PC-9 (cell line): Measurements from ENCODE around the gene AVL9. TPM values are rescaled to one million over a fixed set of nuclear protein-coding genes. Genes with fewer than 3 reads are reported as not detected.

ENCODE experiments used
- BruUV-seq: library from RNA; stranded (reverse); fragments of 400-500 nt; replicated peaks from 2 replicates; lab custom pipeline; 2021; lab: Mats Ljungman, UMichigan
- CTCF ChIA-PET: fragments of 300-600 bp; sonication (Branson Sonifier 250); formaldehyde crosslinking; loops from one replicate; lab custom pipeline; 2022; ENCODE audit warnings: antibody characterized with exemption; lab: Charles Lee
- POLR2A ChIA-PET: fragments of 300-600 bp; sonication (Branson Sonifier 250); formaldehyde crosslinking; loops from one replicate; lab custom pipeline; 2022; ENCODE audit warnings: antibody characterized with exemption; ENCODE audit not compliant: unreplicated experiment; lab: Charles Lee
- DNase-seq, 2 experiments: peaks; one replicate each; pipeline versions ENCODE4 v3.0.0 to v3.0.0-alpha.2; 2015 to 2022; ENCODE audit warnings: mixed read lengths in 1 of 2
- H2AFZ ChIP-seq: fragments of 200-600 bp; sonication (generic); 2 replicates; pipeline ENCODE4 v1.8.1; 2017; ENCODE audit warnings: antibody characterized with exemption
- H3F3A ChIP-seq: fragments of 200-600 bp; sonication (generic); 2 replicates; pipeline ENCODE4 v1.8.1; 2017; ENCODE audit warnings: antibody characterized with exemption, mild to moderate bottlenecking, low read depth; ENCODE audit not compliant: insufficient read depth
- H3K27ac ChIP-seq: fragments of 200-600 bp; sonication (generic); 2 replicates; pipeline ENCODE4 v1.6.1; 2016; ENCODE audit warnings: mixed run types
- H3K27me3 ChIP-seq: fragments of 200-600 bp; sonication (generic); 2 replicates; pipeline ENCODE4 v1.6.1; 2016; ENCODE audit warnings: low read depth, mixed run types; ENCODE audit not compliant: insufficient read depth
- H3K36me3 ChIP-seq: fragments of 200-600 bp; sonication (generic); 2 replicates; pipeline ENCODE4 v1.6.1; 2016; ENCODE audit warnings: low read depth, mixed run types
- H3K4me1 ChIP-seq: fragments of 200-600 bp; sonication (generic); replicated peaks from 2 replicates; pipeline ENCODE4 v1.6.1; 2016; ENCODE audit warnings: mixed run types; ENCODE audit not compliant: insufficient read depth
- H3K4me2 ChIP-seq: fragments of 200-600 bp; sonication (generic); 2 replicates; pipeline ENCODE4 v1.6.1; 2017; ENCODE audit warnings: mixed run types
- H3K4me3 ChIP-seq: fragments of 200-600 bp; sonication (generic); 2 replicates; pipeline ENCODE4 v1.6.1; 2016; ENCODE audit warnings: mixed run types
- H3K79me2 ChIP-seq: fragments of 200-600 bp; sonication (generic); 2 replicates; pipeline ENCODE4 v1.6.1; 2017; ENCODE audit warnings: low read depth, mixed run types
- H3K9me2 ChIP-seq: fragments of 200-600 bp; sonication (generic); 2 replicates; pipeline ENCODE4 v1.8.1; 2017; ENCODE audit warnings: mild to moderate bottlenecking; ENCODE audit not compliant: insufficient read depth
- H3K9me3 ChIP-seq: fragments of 200-600 bp; sonication (generic); 2 replicates; pipeline ENCODE4 v1.8.1; 2016; ENCODE audit warnings: low read depth; ENCODE audit not compliant: insufficient read depth
- H4K20me1 ChIP-seq: fragments of 200-600 bp; sonication (generic); 2 replicates; pipeline ENCODE4 v1.8.1; 2017; ENCODE audit not compliant: insufficient read depth
- CTCF ChIP-seq: fragments of 200-600 bp; sonication (generic); conservative IDR thresholded peaks from 2 replicates; pipeline ENCODE4 v1.6.1; 2017; ENCODE audit warnings: mixed run types, antibody characterized with exemption, mild to moderate bottlenecking, moderate library complexity
- EZH2 ChIP-seq: fragments of 200-600 bp; sonication (generic); IDR thresholded peaks from 2 replicates; pipeline ENCODE4 v1.8.0; 2017; ENCODE audit warnings: antibody characterized with exemption, low read depth
- intact Hi-C: fragments of 100-400 bp; cut with micrococcal nuclease; formaldehyde crosslinking; loops from one replicate; pipeline ENCODE4 v1.10.0; 2022; ENCODE audit not compliant: unreplicated experiment
- total RNA-seq: library from RNA; stranded (reverse); gene quantifications from 2 replicates; pipeline ENCODE4 v1.2.3, GENCODE V29; 2021

Gene AVL9
- total RNA-seq, 1 experiment from 2014 or later: 57.1 TPM

- H3K9me2 ChIP-seq: no peaks in the 10 kb centered on the region
- intact Hi-C loops: loop anchor here (5.0 kb wide), 1 partner anchor 95 kb away; no protein-coding TSS in a partner anchor
- CTCF ChIA-PET: no interaction called here
- peaks cover 13% of the 10 kb centered on the region for H3F3A ChIP-seq
- H3K4me2 ChIP-seq: no peak overlapping the region
- no peak overlapping the region for H2AFZ ChIP-seq
- H3K4me3 ChIP-seq: no peak overlapping the region
- no peaks in the 10 kb centered on the region; the same call in 1 of the 2 replicates for H3K4me1 ChIP-seq
- POLR2A ChIA-PET: no interaction called here
- DNase-seq: no peak
- no peaks in the 10 kb centered on the region for H3K79me2 ChIP-seq
- H4K20me1 ChIP-seq: no peaks in the 10 kb centered on the region; the same call in 1 of the 2 replicates
- no peak for TF ChIP-seq EZH2
- no peak for TF ChIP-seq CTCF
- no TSS peak for BruUV-seq
- peaks cover 55% of the 10 kb centered on the region for H3K36me3 ChIP-seq
- H3K27me3 ChIP-seq: no peaks in the 10 kb centered on the region
- H3K27ac ChIP-seq: no peak overlapping the region; the same call in 1 of the 2 replicates
- no peaks in the 10 kb centered on the region for H3K9me3 ChIP-seq
These were observed 92.2 kb downstream of the AVL9 start for GRCh38 chr7:32587411-32587948.

GRCh38 chr7:32588657-32589056, 93.4 kb downstream of the AVL9 start:
- intact Hi-C loops: loop anchor here (5.0 kb wide), 1 partner anchor 94 kb away; no protein-coding TSS in a partner anchor
- CTCF ChIA-PET: no interaction called here
- Histone ChIP-seq H3K27ac (peak overlapping the region; percentile 3; the same call in 1 of the 2 replicates), H3K36me3 (peaks cover 45% of the 10 kb centered on the region), H3K27me3 (no peaks in the 10 kb centered on the region), H3K4me1 (no peaks in the 10 kb centered on the region; the same call in 1 of the 2 replicates), H3F3A (peaks cover 12% of the 10 kb centered on the region), H3K4me3 (no peak overlapping the region), H3K4me2 (no peak overlapping the region), H4K20me1 (no peaks in the 10 kb centered on the region; the same call in 1 of the 2 replicates), H2AFZ (no peak overlapping the region), H3K9me2 (no peaks in the 10 kb centered on the region), H3K9me3 (no peaks in the 10 kb centered on the region), H3K79me2 (no peaks in the 10 kb centered on the region)
- POLR2A ChIA-PET: interaction anchor here (0.6 kb wide), 2 partner anchors 91 to 301 kb away, joined by 3 to 25 read pairs; no protein-coding TSS in a partner anchor
- peak in 1 of 2 experiments; percentile 22 for DNase-seq
- BruUV-seq: no TSS peak
- TF ChIP-seq CTCF (no peak), EZH2 (no peak)

- H3K4me2 ChIP-seq: no peak overlapping the region
- peaks cover 9% of the 10 kb centered on the region for H3F3A ChIP-seq
- no peaks in the 10 kb centered on the region for H3K9me2 ChIP-seq
- no peaks in the 10 kb centered on the region; the same call in 1 of the 2 replicates for H3K4me1 ChIP-seq
- intact Hi-C loops: no loop called here
- no peak overlapping the region for H2AFZ ChIP-seq
- peaks cover 17% of the 10 kb centered on the region; the same call in 1 of the 2 replicates for H3K36me3 ChIP-seq
- H3K4me3 ChIP-seq: no peak overlapping the region
- no peaks in the 10 kb centered on the region for H3K79me2 ChIP-seq
- ChIA-PET CTCF (no interaction called here), POLR2A (no interaction called here)
- no TSS peak for BruUV-seq
- H3K27ac ChIP-seq: no peak overlapping the region
- TF ChIP-seq CTCF (no peak), EZH2 (no peak)
- no peaks in the 10 kb centered on the region for H3K27me3 ChIP-seq
- no peaks in the 10 kb centered on the region for H3K9me3 ChIP-seq
- no peak for DNase-seq
- H4K20me1 ChIP-seq: no peaks in the 10 kb centered on the region
These were observed 96.6 kb downstream of the AVL9 start for GRCh38 chr7:32591938-32592337.
